Measurements from ENCODE around the gene TEF.

The TEF gene

DNA sequence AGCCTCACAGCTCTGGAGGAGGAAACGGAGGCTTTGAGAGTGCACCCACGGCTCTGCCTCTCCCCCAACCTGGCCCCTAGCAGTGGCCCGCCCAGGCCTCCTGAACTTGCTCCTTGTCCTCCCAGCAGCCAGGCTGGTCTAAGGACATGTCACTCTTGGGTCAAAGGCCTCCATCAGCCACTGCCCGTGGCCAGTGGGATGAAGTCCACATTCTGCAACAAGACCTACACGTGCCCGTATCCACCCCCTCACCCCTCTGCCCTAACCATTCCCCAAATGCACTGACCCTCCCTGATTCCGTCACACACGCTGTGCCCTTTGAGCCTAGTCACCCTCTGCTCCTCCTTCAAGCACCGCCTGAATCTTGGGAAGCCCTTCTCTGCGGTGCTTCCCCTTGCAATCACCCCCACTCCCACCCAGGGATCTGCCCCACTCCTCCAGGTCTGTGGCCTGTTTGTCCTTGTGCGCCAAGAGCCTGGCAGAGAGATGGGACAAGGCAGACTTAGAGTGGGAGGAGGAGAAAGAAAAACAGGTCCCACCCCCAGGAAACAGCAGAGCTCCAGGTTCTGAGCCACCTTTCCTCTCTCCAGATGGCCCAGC is 37.5 kb upstream of the TEF start:
- Histone ChIP-seq H3K4me1 (ENCODE audit: control insufficient read depth, insufficient read depth, low read length) (no peaks in the 10 kb centered on the region), H3K9ac (ENCODE audit: low read length) (no peak overlapping the region), H3K36me3 (ENCODE audit: control insufficient read depth, insufficient read depth, low read length) (peaks cover 3% of the 10 kb centered on the region)

DNA sequence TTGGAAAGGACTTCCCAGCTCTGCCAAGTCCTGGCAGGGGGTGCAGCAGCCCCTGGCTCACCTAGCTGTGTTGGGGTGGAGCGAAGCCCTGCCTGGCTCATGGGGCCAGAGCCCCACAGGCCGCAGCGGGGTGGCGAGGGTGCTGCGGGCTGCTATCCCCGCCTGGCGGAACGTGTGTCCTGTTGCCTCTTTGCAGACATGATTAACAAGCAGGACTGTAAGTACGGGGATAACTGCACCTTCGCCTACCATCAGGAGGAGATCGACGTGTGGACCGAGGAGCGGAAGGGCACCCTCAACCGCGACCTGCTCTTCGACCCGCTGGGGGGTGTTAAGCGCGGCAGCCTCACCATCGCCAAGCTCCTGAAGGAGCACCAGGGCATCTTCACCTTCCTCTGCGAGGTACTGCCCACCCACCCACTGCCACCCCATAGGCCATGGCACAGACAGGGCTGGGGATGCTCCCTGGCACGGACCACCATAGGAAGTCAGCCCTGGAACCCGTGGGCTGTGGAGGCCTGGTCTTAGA is 35.9 kb upstream of the TEF start:
- Histone ChIP-seq H3K27me3 (ENCODE audit: control insufficient read depth, insufficient read depth, low read length) (no peaks in the 10 kb centered on the region), H3K36me3 (ENCODE audit: control insufficient read depth, insufficient read depth, low read length) (peaks cover 3% of the 10 kb centered on the region), H3K9ac (ENCODE audit: low read length) (no peak overlapping the region), H3K9me3 (ENCODE audit: control insufficient read depth, low read length) (no peaks in the 10 kb centered on the region), H3K4me1 (ENCODE audit: control insufficient read depth, insufficient read depth, low read length) (no peaks in the 10 kb centered on the region), H3K4me3 (ENCODE audit: low read length) (no peak overlapping the region)

More for the DNA sequence above, 37.5 kb upstream of the TEF start:
- H3K27me3 ChIP-seq (ENCODE audit: control insufficient read depth, insufficient read depth, low read length): no peaks in the 10 kb centered on the region
- H3K9me3 ChIP-seq (ENCODE audit: control insufficient read depth, low read length): no peaks in the 10 kb centered on the region
- no peak overlapping the region for H3K4me3 ChIP-seq (ENCODE audit: low read length)

DNA sequence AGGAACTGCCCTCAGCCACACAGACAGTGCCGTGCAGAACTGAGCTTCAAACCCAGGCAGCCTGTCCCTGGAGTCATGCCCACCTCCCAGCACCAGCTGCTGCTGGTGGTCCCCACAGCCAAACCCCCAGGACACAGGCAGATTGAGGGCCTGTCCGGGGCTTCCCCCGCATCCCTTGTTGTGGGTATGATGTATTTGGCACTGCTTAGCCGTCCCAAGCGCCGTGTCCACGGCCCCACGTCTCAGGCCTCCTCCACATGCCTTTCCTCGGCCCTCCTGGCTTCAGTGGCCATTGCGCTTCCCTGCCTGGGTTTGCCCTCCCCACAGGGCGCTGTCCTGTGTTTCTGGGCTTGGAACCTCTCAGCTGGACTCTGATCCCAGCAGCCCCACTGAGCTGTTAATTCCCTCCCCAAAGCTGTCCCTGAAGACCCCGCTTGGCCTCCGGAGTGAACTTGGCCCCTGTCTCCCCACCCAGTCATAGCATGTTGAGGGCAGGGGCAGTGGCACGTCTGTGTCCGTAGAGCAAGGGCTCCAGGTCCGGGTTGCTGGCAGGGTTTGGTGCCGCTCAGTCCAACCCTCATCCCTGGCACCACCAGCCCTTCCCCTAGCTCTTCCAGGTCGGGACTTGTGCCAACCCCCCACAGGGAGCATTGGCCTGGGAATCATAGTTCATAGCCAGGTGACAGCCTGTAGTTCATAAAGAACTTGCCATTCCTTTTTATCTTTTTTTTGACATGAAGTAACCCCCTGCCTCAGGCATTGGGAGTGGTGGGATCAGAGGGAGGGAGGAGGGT is 34.5 kb upstream of the TEF start:
- H3K9me3 ChIP-seq (ENCODE audit: control insufficient read depth, low read length): no peaks in the 10 kb centered on the region
- no peaks in the 10 kb centered on the region for H3K4me1 ChIP-seq (ENCODE audit: control insufficient read depth, insufficient read depth, low read length)
- no peak overlapping the region for H3K4me3 ChIP-seq (ENCODE audit: low read length)
- H3K9ac ChIP-seq (ENCODE audit: low read length): no peak overlapping the region
- no peaks in the 10 kb centered on the region for H3K27me3 ChIP-seq (ENCODE audit: control insufficient read depth, insufficient read depth, low read length)
- H3K36me3 ChIP-seq (ENCODE audit: control insufficient read depth, insufficient read depth, low read length): peaks cover 3% of the 10 kb centered on the region

DNA sequence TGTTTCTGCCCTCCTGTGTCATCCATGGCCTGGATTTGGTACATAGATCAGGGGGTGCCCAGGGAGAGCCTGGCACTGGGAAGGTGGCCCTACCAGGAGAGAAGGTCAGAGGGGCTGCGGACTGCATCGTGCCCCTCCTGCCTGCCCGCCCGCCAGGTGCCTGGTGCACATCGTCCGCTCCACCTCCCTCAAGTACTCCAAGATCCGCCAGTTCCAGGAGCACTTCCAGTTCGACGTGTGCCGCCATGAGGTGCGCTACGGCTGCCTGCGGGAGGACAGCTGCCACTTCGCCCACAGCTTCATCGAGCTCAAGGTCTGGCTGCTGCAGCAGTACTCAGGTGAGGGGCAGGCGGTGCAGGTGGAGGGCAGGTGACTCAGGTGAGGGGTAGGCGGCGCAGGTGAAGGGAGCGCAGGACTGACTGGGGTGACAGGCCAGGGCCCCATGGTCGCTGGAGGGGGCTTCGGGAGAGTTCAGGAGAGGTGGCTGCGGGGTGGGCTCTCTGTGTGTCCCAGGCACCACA is 32.7 kb upstream of the TEF start:
- Histone ChIP-seq H3K9ac (ENCODE audit: low read length) (no peak overlapping the region), H3K4me1 (ENCODE audit: control insufficient read depth, insufficient read depth, low read length) (no peaks in the 10 kb centered on the region), H3K9me3 (ENCODE audit: control insufficient read depth, low read length) (no peaks in the 10 kb centered on the region), H3K4me3 (ENCODE audit: low read length) (no peak overlapping the region), H3K27me3 (ENCODE audit: control insufficient read depth, insufficient read depth, low read length) (no peaks in the 10 kb centered on the region), H3K36me3 (ENCODE audit: control insufficient read depth, insufficient read depth, low read length) (peaks cover 3% of the 10 kb centered on the region)

DNA sequence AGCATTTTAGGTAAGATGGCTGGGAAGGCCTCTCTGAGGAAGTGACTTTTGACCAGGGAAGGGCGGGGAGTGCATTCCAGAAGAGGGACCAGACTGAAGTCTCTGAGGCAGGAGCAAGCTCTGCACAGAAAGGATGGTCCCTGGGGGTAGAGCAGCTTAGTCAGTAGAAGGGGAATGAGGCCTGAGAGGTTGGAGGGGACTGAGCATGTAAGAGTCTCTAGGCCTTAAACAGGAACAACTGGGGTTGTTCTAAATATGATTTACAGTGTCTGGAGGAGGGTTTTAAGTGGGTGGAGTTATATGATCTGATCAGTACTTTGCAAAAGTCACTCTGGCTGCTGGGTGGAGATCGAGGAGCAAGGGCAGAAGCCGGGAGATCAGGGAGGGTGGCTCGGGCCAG is 31.7 kb upstream of the TEF start:
- Histone ChIP-seq H3K36me3 (ENCODE audit: control insufficient read depth, insufficient read depth, low read length) (peaks cover 3% of the 10 kb centered on the region), H3K27me3 (ENCODE audit: control insufficient read depth, insufficient read depth, low read length) (no peaks in the 10 kb centered on the region), H3K9me3 (ENCODE audit: control insufficient read depth, low read length) (no peaks in the 10 kb centered on the region), H3K4me3 (ENCODE audit: low read length) (no peak overlapping the region), H3K4me1 (ENCODE audit: control insufficient read depth, insufficient read depth, low read length) (no peaks in the 10 kb centered on the region), H3K9ac (ENCODE audit: low read length) (no peak overlapping the region)

DNA sequence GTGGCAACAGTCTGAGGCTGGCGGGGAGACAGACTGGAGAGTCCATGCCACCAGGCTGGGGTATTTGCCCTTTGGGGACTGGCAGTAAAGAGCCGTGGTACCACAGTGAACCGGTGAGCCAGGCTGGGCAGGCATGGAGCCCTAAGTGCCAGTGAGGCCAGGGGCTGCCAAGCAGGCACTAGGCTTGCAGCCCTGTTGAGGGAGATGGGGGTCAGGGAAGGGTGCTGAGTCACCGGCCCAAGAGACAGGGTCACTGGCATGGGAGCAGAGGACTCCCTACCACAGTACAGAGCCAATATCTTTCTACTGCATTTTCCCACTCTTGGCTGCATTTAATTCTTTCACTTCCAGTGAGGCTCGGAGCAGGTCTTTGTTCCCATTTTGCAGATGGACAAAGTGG is 30.7 kb upstream of the TEF start:
- Histone ChIP-seq H3K9ac (ENCODE audit: low read length) (no peak overlapping the region), H3K36me3 (ENCODE audit: control insufficient read depth, insufficient read depth, low read length) (peaks cover 8% of the 10 kb centered on the region), H3K9me3 (ENCODE audit: control insufficient read depth, low read length) (no peaks in the 10 kb centered on the region), H3K4me1 (ENCODE audit: control insufficient read depth, insufficient read depth, low read length) (no peaks in the 10 kb centered on the region), H3K27me3 (ENCODE audit: control insufficient read depth, insufficient read depth, low read length) (no peaks in the 10 kb centered on the region), H3K4me3 (ENCODE audit: low read length) (no peak overlapping the region)

DNA sequence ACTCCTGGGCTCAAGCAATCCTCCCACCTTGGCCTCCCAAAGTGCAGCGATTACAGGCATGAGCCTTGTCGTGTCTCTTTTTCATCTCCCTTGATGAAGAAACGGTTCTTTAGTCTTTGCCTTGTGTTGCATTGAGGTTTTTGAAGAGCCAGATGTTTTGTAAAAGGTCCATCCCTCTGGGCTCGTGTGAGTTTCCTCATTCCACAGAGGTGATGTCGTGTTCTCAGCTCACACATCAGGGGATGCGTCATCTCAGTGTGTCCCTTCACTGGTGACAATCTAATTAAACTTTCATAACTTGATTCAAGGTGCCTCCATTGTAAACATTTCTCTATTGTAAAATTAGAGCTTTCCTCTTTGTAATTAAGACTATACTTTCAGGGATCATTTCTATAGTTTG is 29.7 kb upstream of the TEF start:
- H3K27me3 ChIP-seq (ENCODE audit: control insufficient read depth, insufficient read depth, low read length): no peaks in the 10 kb centered on the region
- H3K4me1 ChIP-seq (ENCODE audit: control insufficient read depth, insufficient read depth, low read length): no peaks in the 10 kb centered on the region
- peaks cover 8% of the 10 kb centered on the region for H3K36me3 ChIP-seq (ENCODE audit: control insufficient read depth, insufficient read depth, low read length)
- H3K4me3 ChIP-seq (ENCODE audit: low read length): no peak overlapping the region
- no peak overlapping the region for H3K9ac ChIP-seq (ENCODE audit: low read length)
- H3K9me3 ChIP-seq (ENCODE audit: control insufficient read depth, low read length): no peaks in the 10 kb centered on the region

DNA sequence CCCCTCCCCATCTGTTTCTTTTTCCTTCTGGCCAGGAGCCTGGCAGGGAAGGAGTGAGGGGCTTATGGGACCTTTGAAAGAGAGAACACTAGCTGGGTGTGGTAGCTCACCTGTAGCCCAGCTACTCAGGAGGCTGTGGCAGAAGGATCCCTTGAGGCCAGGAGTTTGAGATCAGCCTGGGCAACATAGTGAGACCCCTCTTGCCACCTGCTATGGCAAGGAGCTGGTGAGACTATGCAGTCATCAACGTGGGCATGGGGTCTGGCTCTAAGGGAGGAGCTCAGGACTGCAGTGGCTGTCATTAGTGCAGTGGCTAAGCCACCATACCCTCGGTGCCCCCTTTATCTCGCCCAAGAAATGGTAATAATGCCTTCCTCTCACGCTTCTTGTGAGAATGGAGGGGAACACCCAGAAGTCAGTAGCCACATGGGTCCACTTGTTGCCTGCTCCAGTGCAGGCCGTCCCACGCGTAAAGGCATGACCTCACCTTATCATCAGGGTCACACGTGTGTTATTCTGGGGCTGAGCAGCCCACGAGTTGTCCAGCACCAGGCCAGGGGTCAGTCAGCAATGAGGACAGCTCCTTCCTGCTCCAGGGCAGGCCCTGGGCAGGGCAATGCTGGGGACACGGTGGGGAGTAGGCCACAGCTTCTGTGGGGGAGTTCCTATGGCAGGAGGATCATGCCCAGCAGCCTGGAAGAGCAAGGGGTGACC is 27.7 kb upstream of the TEF start:
- H3K36me3 ChIP-seq (ENCODE audit: control insufficient read depth, insufficient read depth, low read length): peaks cover 12% of the 10 kb centered on the region
- no peak overlapping the region for H3K9ac ChIP-seq (ENCODE audit: low read length)
- H3K27me3 ChIP-seq (ENCODE audit: control insufficient read depth, insufficient read depth, low read length): no peaks in the 10 kb centered on the region
- H3K4me1 ChIP-seq (ENCODE audit: control insufficient read depth, insufficient read depth, low read length): no peaks in the 10 kb centered on the region
- H3K4me3 ChIP-seq (ENCODE audit: low read length): no peak overlapping the region
- H3K9me3 ChIP-seq (ENCODE audit: control insufficient read depth, low read length): no peaks in the 10 kb centered on the region

DNA sequence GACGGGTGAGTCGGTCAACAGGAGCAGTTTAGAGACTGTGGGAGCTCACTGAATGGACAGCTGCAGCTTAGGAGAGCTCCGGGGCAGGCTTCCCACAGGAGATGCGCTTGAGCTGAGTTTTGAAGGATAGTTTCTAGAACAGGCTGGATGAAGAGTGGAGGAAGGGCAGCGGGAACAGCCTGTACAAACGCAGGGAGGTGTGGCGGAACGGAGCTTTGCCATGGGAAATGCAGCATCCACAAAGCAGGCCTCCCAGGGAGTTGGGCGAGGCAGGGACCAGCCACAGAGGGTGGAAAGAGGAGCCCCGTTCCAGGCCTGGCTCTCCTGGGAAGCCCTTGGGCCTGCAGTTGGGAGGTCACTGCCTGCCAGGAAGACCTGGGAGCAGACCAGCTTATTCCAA is 26.8 kb upstream of the TEF start:
- H3K9me3 ChIP-seq (ENCODE audit: control insufficient read depth, low read length): no peaks in the 10 kb centered on the region
- no peak overlapping the region for H3K9ac ChIP-seq (ENCODE audit: low read length)
- peaks cover 12% of the 10 kb centered on the region for H3K36me3 ChIP-seq (ENCODE audit: control insufficient read depth, insufficient read depth, low read length)
- no peaks in the 10 kb centered on the region for H3K4me1 ChIP-seq (ENCODE audit: control insufficient read depth, insufficient read depth, low read length)
- no peak overlapping the region for H3K4me3 ChIP-seq (ENCODE audit: low read length)
- H3K27me3 ChIP-seq (ENCODE audit: control insufficient read depth, insufficient read depth, low read length): no peaks in the 10 kb centered on the region

DNA sequence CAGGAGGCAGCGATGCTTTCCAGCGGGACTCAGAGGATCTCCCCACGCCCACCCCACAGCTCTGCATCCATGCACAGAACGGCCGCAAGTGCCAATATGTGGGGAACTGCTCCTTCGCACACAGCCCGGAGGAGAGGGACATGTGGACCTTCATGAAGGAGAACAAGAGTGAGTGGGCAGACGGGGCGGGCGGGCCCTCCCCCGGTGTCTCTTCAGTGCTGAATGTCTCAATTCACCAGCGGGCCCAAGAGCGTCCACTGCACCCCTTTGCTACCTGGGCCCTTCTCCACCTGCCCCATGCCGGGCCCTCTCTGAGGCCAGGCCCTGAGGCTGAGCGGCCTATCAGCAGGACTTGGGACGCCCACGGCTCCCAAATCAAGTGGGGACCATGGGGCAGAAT is 25.8 kb upstream of the TEF start:
- Histone ChIP-seq H3K9ac (ENCODE audit: low read length) (no peak overlapping the region), H3K36me3 (ENCODE audit: control insufficient read depth, insufficient read depth, low read length) (peaks cover 12% of the 10 kb centered on the region), H3K4me1 (ENCODE audit: control insufficient read depth, insufficient read depth, low read length) (no peaks in the 10 kb centered on the region), H3K27me3 (ENCODE audit: control insufficient read depth, insufficient read depth, low read length) (no peaks in the 10 kb centered on the region), H3K4me3 (ENCODE audit: low read length) (no peak overlapping the region), H3K9me3 (ENCODE audit: control insufficient read depth, low read length) (no peaks in the 10 kb centered on the region)

DNA sequence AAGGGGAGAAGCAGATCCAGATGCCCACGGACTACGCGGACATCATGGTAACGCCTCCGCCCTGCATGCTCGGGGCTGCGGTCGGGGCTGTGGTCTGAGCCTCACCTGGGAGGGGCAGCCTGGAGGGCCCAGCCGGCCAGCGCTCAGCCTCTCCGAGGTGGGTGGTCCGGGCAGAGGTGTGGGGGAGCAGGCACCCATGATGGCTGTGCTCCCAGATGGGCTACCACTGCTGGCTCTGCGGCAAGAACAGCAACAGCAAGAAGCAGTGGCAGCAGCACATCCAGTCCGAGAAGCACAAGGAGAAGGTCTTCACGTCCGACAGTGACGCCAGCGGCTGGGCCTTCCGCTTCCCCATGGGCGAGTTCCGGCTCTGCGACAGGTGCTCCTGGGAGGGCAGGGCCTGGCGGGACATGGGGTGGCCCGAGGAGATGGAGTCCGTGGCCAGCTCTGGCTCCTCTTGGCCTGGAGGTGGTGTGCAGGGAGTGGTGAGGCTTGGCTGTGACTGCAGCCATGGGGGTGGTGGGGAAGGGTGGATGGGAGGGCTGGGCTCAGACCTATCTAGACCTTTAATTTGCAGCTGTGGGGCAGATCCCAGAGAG is 25.2 kb upstream of the TEF start:
- Histone ChIP-seq H3K4me3 (ENCODE audit: low read length) (no peak overlapping the region), H3K9me3 (ENCODE audit: control insufficient read depth, low read length) (no peaks in the 10 kb centered on the region), H3K9ac (ENCODE audit: low read length) (no peak overlapping the region), H3K36me3 (ENCODE audit: control insufficient read depth, insufficient read depth, low read length) (peaks cover 12% of the 10 kb centered on the region), H3K27me3 (ENCODE audit: control insufficient read depth, insufficient read depth, low read length) (no peaks in the 10 kb centered on the region), H3K4me1 (ENCODE audit: control insufficient read depth, insufficient read depth, low read length) (no peaks in the 10 kb centered on the region)

DNA sequence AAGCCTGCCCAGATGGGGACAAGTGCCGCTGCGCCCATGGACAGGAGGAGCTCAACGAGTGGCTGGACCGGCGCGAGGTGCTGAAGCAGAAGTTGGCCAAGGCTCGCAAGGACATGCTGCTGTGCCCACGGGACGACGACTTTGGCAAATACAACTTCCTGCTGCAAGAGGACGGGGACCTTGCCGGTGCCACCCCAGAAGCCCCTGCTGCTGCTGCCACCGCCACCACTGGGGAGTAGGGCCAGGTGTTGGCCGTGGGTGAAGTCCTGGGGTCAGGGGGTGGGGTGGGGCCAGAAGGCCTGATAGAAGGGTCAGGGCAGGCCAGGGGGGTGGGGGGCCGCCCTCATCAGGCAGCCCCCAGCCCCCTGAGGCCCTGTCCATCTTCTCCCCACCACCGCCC is 24.6 kb upstream of the TEF start:
- H3K27me3 ChIP-seq (ENCODE audit: control insufficient read depth, insufficient read depth, low read length): no peaks in the 10 kb centered on the region
- no peaks in the 10 kb centered on the region for H3K4me1 ChIP-seq (ENCODE audit: control insufficient read depth, insufficient read depth, low read length)
- peaks cover 12% of the 10 kb centered on the region for H3K36me3 ChIP-seq (ENCODE audit: control insufficient read depth, insufficient read depth, low read length)
- H3K4me3 ChIP-seq (ENCODE audit: low read length): no peak overlapping the region
- H3K9ac ChIP-seq (ENCODE audit: low read length): no peak overlapping the region
- H3K9me3 ChIP-seq (ENCODE audit: control insufficient read depth, low read length): no peaks in the 10 kb centered on the region

All from mucosa of stomach (tissue), 1 donor.